ENCODE measurements around the gene TNK1.

The TNK1 gene

DNA sequence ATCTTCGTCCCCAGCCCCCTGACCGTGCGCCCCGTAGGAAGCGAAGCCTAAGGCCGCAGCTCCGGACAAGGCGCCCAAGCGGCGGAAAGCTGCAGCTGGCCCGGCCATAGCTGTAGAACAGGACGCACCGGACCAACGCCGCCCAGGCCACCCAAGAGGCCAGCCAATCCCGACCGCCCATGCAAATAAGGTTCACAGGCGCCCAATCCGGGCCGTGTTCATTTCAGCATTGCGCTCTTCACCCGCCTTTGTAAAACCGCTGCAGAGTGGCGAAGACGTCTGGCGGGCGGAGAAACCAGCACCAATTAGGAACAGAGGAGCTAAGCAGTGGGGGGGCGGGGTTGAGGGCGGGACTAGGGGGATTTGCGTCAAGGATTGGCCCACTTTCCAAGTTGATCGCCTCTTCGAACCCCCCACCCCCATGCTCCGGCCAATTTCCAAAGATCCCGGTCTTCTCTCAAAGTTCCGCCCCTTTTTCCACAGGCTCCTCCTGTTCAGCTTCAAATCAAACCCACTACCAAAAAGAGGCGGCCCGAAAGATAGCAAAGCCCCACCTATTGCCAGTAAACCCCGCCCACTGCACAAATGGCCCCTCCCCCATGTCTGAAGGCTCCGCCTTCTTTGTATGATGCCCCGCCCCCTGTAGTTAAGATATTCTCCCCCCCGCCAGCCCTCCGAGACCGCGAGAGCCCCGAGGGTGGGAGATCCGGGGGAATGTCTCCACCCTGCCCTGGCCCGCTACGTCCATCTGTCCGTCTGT is 23.3 kb downstream of the TNK1 start, which contains the start of gene TMEM256:
Gene TMEM256 (minus strand): TSS at position 121 of the 760 bp plus-strand sequence. CDS start 13 bp downstream, at position 108.
- TF ChIP-seq CTCF (conservative IDR thresholded peaks at IDR 0.05; ENCODE audit: low read depth, low read length) = no peak
- H4K20me1 ChIP-seq (ENCODE audit: insufficient read depth) = no peaks in the 10 kb centered on the region
- H3K4me1 ChIP-seq (ENCODE audit: low read depth, poor library complexity, severe bottlenecking) = no peaks in the 10 kb centered on the region
- H3K27me3 ChIP-seq (ENCODE audit: insufficient read depth, low read depth) = no peaks in the 10 kb centered on the region
- H3K79me2 ChIP-seq (ENCODE audit: insufficient read depth, low read depth) = no peaks in the 10 kb centered on the region
- no peaks in the 10 kb centered on the region for H3K36me3 ChIP-seq (ENCODE audit: insufficient read depth)
- no peak within 1 kb of the TSS for H3K9ac ChIP-seq
- no peak within 1 kb of the TSS for H3K27ac ChIP-seq
- no peak within 1 kb of the TSS for H3K4me3 ChIP-seq (IDR thresholded peaks at IDR 0.05; ENCODE audit: insufficient read depth, low read depth, low read length)
- no peak within 1 kb of the TSS for H3K4me2 ChIP-seq
- H2AFZ ChIP-seq (ENCODE audit: low read depth) = no peak within 1 kb of the TSS

- H2AFZ ChIP-seq (ENCODE audit: low read depth) = no peak overlapping the region
- no peaks in the 10 kb centered on the region for H3K79me2 ChIP-seq (ENCODE audit: insufficient read depth, low read depth)
- H3K36me3 ChIP-seq (ENCODE audit: insufficient read depth) = no peaks in the 10 kb centered on the region
- no peaks in the 10 kb centered on the region for H4K20me1 ChIP-seq (ENCODE audit: insufficient read depth)
- no peak overlapping the region for H3K4me3 ChIP-seq (IDR thresholded peaks at IDR 0.05; ENCODE audit: insufficient read depth, low read depth, low read length)
- H3K27ac ChIP-seq = no peak overlapping the region
- no peak overlapping the region for H3K4me2 ChIP-seq
- no peaks in the 10 kb centered on the region for H3K4me1 ChIP-seq (ENCODE audit: low read depth, poor library complexity, severe bottlenecking)
- H3K27me3 ChIP-seq (ENCODE audit: insufficient read depth, low read depth) = no peaks in the 10 kb centered on the region
- H3K9ac ChIP-seq = no peak overlapping the region
- TF ChIP-seq CTCF (conservative IDR thresholded peaks at IDR 0.05; ENCODE audit: low read depth, low read length) = no peak
Measured at GRCh38 chr17:7404737-7405349, 24.0 kb downstream of the TNK1 start.

- Histone ChIP-seq H3K27ac (no peak overlapping the region), H2AFZ (ENCODE audit: low read depth) (no peak overlapping the region), H3K4me1 (ENCODE audit: low read depth, poor library complexity, severe bottlenecking) (no peaks in the 10 kb centered on the region), H3K27me3 (ENCODE audit: insufficient read depth, low read depth) (no peaks in the 10 kb centered on the region), H4K20me1 (ENCODE audit: insufficient read depth) (no peaks in the 10 kb centered on the region), H3K79me2 (ENCODE audit: insufficient read depth, low read depth) (no peaks in the 10 kb centered on the region), H3K4me2 (no peak overlapping the region), H3K9ac (no peak overlapping the region), H3K36me3 (ENCODE audit: insufficient read depth) (no peaks in the 10 kb centered on the region), H3K4me3 (IDR thresholded peaks at IDR 0.05; ENCODE audit: insufficient read depth, low read depth, low read length) (no peak overlapping the region)
- no peak for TF ChIP-seq CTCF (conservative IDR thresholded peaks at IDR 0.05; ENCODE audit: low read depth, low read length)
Measured at GRCh38 chr17:7405350-7406234, 24.7 kb downstream of the TNK1 start.

- Histone ChIP-seq H3K4me3 (IDR thresholded peaks at IDR 0.05; ENCODE audit: insufficient read depth, low read depth, low read length) (no peak overlapping the region), H3K79me2 (ENCODE audit: insufficient read depth, low read depth) (no peaks in the 10 kb centered on the region), H3K4me2 (no peak overlapping the region), H3K27ac (no peak overlapping the region), H3K36me3 (ENCODE audit: insufficient read depth) (no peaks in the 10 kb centered on the region), H4K20me1 (ENCODE audit: insufficient read depth) (no peaks in the 10 kb centered on the region), H3K27me3 (ENCODE audit: insufficient read depth, low read depth) (no peaks in the 10 kb centered on the region), H3K9ac (no peak overlapping the region), H3K4me1 (ENCODE audit: low read depth, poor library complexity, severe bottlenecking) (no peaks in the 10 kb centered on the region), H2AFZ (ENCODE audit: low read depth) (no peak overlapping the region)
- TF ChIP-seq CTCF (conservative IDR thresholded peaks at IDR 0.05; ENCODE audit: low read depth, low read length) = no peak
Measured at GRCh38 chr17:7406235-7406825, 25.4 kb downstream of the TNK1 start.

Data from KMS-11 (cell line).